Osteocyte (in vitro differentiated cells): ENCODE results near the gene SEC14L1. TPM values are rescaled to one million over a fixed set of nuclear protein-coding genes. Genes with fewer than 3 reads are reported as not detected.

Experiments used
- DNase-seq: peaks from one replicate; pipeline ENCODE4 v3.0.0; 2021; ENCODE audit warnings: mixed read lengths; ENCODE audit not compliant: unreplicated experiment; ENCODE audit errors: extremely low spot score
- H3K27ac Mint-ChIP-seq: one replicate; pipeline ENCODE4 v1.8.0; 2021; ENCODE audit warnings: mild to moderate bottlenecking, mixed read lengths; ENCODE audit not compliant: unreplicated experiment
- H3K27me3 Mint-ChIP-seq: one replicate; pipeline ENCODE4 v1.8.0; 2021; ENCODE audit warnings: mixed read lengths; ENCODE audit not compliant: unreplicated experiment
- H3K36me3 Mint-ChIP-seq: one replicate; pipeline ENCODE4 v1.8.0; 2021; ENCODE audit warnings: mixed read lengths; ENCODE audit not compliant: unreplicated experiment
- H3K4me1 Mint-ChIP-seq: one replicate; pipeline ENCODE4 v1.8.0; 2021; ENCODE audit warnings: mixed read lengths; ENCODE audit not compliant: unreplicated experiment
- H3K4me3 Mint-ChIP-seq: one replicate; pipeline ENCODE4 v1.8.0; 2021; ENCODE audit warnings: mild to moderate bottlenecking, moderate library complexity, mixed read lengths; ENCODE audit not compliant: unreplicated experiment
- H3K9me3 Mint-ChIP-seq: one replicate; pipeline ENCODE4 v1.8.0; 2021; ENCODE audit warnings: mixed read lengths; ENCODE audit not compliant: unreplicated experiment
- total RNA-seq: library from RNA; stranded (reverse); gene quantifications from 2 replicates; pipeline ENCODE4 v1.2.1, GENCODE V29; 2021
- TF ChIP-seq, protein P1 (sequence below): fragments of 200-600 bp; sonication (generic); IDR thresholded peaks from 2 replicates; pipeline ENCODE4 v1.5.0; 2021; ENCODE audit warnings: antibody characterized with exemption, mild to moderate bottlenecking, moderate library complexity

Gene SEC14L1
- total RNA-seq, 1 donor from 2014 or later, result 82.9 TPM

DNA sequence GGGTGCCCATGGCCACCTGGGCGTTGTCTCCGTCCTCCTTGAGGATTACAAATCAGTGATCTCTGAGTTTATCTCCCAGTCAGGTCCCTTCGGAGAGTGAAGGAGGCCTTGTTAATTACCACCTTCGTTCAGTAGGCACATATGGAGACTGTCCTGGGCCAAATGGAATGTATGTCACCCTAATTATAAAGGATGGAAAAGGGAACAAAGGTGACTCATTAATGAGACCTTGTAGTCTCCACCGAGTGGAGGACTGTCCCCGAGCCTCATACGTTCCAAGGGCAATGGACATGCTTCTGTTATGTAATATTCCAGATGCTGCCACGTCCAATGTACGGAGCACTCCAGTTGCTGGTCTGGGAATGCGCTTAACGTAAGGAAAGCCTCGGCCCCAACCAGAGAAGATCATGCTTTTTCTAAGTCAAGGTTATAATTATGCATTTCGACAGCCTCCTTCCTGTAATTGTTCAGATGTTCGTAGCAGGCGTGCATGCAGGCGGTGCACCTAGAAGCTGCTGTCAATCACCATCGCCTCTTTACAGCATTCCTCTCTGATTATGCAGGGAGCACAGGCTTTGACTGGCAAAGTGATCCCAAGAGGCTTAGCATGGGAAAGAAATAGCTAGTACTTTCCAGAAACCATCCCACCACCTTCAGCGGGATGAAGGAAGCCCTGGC is 22.4 kb upstream of the SEC14L1 start:
- H3K36me3 Mint-ChIP-seq, result no peaks in the 10 kb centered on the region
- H3K27me3 Mint-ChIP-seq, result no peaks in the 10 kb centered on the region
- H3K4me3 Mint-ChIP-seq, result no peak overlapping the region
- TF ChIP-seq, protein P1, sequence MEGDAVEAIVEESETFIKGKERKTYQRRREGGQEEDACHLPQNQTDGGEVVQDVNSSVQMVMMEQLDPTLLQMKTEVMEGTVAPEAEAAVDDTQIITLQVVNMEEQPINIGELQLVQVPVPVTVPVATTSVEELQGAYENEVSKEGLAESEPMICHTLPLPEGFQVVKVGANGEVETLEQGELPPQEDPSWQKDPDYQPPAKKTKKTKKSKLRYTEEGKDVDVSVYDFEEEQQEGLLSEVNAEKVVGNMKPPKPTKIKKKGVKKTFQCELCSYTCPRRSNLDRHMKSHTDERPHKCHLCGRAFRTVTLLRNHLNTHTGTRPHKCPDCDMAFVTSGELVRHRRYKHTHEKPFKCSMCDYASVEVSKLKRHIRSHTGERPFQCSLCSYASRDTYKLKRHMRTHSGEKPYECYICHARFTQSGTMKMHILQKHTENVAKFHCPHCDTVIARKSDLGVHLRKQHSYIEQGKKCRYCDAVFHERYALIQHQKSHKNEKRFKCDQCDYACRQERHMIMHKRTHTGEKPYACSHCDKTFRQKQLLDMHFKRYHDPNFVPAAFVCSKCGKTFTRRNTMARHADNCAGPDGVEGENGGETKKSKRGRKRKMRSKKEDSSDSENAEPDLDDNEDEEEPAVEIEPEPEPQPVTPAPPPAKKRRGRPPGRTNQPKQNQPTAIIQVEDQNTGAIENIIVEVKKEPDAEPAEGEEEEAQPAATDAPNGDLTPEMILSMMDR, result no peak
- peaks cover 25% of the 10 kb centered on the region for H3K4me1 Mint-ChIP-seq
- H3K27ac Mint-ChIP-seq, result no peak overlapping the region
- DNase-seq, result no peak
- H3K9me3 Mint-ChIP-seq, result no peaks in the 10 kb centered on the region

DNA sequence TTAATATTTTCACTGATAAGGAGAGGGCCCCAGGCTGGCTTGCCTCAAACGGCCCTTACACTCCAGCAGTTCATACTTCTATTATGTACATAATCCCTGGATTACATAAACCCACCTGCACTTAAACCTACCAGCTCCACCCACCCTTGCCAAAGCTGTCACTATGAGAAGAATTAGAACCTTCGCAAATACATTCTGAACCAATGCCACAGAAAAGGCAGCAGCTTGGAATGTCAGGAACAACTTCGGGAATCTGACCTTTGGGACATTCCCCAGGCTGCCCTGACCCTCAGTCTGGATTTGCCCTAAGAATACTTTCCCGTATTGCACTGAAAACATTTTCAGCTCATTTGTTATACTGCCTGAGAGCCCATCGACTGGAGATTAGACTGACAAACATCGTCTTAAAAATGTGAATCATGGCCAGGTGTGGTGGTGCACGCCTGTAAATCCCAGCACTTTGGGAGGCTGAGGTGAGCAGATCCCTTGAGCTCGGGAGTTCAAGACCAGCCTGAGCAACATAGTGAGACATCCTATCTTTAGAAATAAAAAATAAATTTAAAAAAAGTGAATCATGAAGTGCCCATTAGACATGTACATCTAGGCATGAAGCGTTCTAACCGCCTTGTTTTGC is 21.0 kb upstream of the SEC14L1 start:
- no peak overlapping the region for H3K4me3 Mint-ChIP-seq
- peaks cover 35% of the 10 kb centered on the region for H3K4me1 Mint-ChIP-seq
- TF ChIP-seq, protein P1, result no peak
- no peak for DNase-seq
- H3K27me3 Mint-ChIP-seq, result no peaks in the 10 kb centered on the region
- H3K36me3 Mint-ChIP-seq, result no peaks in the 10 kb centered on the region
- H3K9me3 Mint-ChIP-seq, result no peaks in the 10 kb centered on the region
- H3K27ac Mint-ChIP-seq, result no peak overlapping the region

DNA sequence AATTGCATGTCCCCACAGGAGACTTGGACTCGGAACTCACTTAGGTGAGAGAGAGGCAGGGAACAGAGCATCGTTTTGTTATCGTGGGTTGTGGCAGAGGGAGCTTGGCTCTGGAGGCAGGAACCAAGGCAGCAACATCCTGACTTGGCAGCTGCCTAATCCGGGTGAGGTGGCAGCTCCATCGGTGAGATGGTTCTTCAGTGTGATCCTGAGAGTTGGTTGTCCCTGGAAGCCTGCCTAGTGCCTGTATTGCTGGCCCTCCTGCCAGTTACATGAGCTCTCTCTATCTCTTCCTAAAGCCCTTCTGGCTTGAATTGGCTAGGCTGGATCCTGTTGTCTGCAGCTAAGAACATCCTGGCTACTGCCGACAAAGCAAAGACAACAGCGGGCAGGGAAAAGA is 19.9 kb upstream of the SEC14L1 start:
- Mint-ChIP-seq H3K27me3 (no peaks in the 10 kb centered on the region), H3K36me3 (no peaks in the 10 kb centered on the region), H3K4me1 (peaks cover 42% of the 10 kb centered on the region), H3K9me3 (no peaks in the 10 kb centered on the region), H3K4me3 (no peak overlapping the region), H3K27ac (peak overlapping the region; percentile 32)
- TF ChIP-seq, protein P1, result no peak
- DNase-seq, result no peak

DNA sequence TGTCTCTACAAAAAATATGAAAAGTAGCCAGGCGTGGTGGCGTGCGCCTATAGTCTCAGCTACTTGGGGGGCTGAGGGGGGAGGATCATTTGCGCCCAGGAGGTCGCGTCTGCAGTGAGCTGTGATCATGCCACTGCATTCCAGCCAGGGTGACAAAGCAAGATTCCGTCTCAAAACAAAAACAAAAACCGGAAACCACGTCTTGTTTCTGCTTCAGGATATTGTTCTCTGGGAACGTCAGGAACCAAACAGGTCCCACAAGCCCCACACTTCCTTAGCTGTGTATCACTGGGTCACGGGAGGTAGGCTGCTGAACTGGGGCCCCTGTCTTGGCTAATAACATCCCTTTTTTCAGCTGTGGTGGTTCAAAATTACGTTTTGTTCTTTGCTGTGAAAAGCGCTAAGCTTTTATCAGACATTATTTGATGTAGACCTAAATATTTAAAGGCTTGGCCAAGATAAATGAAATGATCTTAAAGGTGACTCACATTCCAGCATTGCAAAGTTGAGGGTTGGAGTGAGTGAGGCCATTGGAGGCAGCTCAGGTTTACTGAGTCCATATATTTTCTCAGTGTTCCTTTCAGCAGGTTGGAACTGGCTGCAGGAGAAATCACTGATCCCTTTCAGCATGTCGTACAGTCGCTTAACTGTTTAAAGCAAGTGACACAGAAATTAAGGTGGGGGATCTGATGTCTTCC is 16.4 kb upstream of the SEC14L1 start:
- DNase-seq, result no peak
- Mint-ChIP-seq H3K4me1 (peaks cover 58% of the 10 kb centered on the region), H3K4me3 (no peak overlapping the region)

More for the DNA sequence above, 16.4 kb upstream of the SEC14L1 start:
- TF ChIP-seq, protein P1, result no peak
- H3K27ac Mint-ChIP-seq, result peak overlapping the region; percentile 85
- no peaks in the 10 kb centered on the region for H3K27me3 Mint-ChIP-seq
- no peaks in the 10 kb centered on the region for H3K36me3 Mint-ChIP-seq
- H3K9me3 Mint-ChIP-seq, result no peaks in the 10 kb centered on the region
